ENCODE data around the gene MT1E. TPM values are rescaled to one million over a fixed set of nuclear protein-coding genes. Genes with fewer than 3 reads are reported as not detected.

Gene MT1E
- total and polyA plus RNA-seq, 2 of the 13 experiments (the other 11 are each of a cell fraction or from before 2014, with no cell fraction given) = 110 to 1,072 TPM

GRCh38 chr16:56667581-56668571 lies 42.3 kb downstream of the MT1E start, which contains the start of gene MT1G (continued):
- TF ChIP-seq ATF7 (IDR thresholded peaks at IDR 0.05) = no peak
- no peak for TF ChIP-seq ATF7 (CRISPR knock-in tag; IDR thresholded peaks at IDR 0.05)
- TF ChIP-seq NBN (conservative IDR thresholded peaks at IDR 0.05) = no peak
- no peak for TF ChIP-seq ZNF354B (CRISPR knock-in tag; IDR thresholded peaks at IDR 0.05)
- no peak for TF ChIP-seq ZNF891 (CRISPR knock-in tag; IDR thresholded peaks at IDR 0.05)
- TF ChIP-seq PHF21A (CRISPR knock-in tag; IDR thresholded peaks at IDR 0.05) = peak; percentile 93
- TF ChIP-seq, protein P1, sequence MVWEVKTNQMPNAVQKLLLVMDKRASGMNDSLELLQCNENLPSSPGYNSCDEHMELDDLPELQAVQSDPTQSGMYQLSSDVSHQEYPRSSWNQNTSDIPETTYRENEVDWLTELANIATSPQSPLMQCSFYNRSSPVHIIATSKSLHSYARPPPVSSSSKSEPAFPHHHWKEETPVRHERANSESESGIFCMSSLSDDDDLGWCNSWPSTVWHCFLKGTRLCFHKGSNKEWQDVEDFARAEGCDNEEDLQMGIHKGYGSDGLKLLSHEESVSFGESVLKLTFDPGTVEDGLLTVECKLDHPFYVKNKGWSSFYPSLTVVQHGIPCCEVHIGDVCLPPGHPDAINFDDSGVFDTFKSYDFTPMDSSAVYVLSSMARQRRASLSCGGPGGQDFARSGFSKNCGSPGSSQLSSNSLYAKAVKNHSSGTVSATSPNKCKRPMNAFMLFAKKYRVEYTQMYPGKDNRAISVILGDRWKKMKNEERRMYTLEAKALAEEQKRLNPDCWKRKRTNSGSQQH (CRISPR knock-in tag; IDR thresholded peaks at IDR 0.05; ENCODE audit: low read depth) = no peak
- TF ChIP-seq, protein P2, sequence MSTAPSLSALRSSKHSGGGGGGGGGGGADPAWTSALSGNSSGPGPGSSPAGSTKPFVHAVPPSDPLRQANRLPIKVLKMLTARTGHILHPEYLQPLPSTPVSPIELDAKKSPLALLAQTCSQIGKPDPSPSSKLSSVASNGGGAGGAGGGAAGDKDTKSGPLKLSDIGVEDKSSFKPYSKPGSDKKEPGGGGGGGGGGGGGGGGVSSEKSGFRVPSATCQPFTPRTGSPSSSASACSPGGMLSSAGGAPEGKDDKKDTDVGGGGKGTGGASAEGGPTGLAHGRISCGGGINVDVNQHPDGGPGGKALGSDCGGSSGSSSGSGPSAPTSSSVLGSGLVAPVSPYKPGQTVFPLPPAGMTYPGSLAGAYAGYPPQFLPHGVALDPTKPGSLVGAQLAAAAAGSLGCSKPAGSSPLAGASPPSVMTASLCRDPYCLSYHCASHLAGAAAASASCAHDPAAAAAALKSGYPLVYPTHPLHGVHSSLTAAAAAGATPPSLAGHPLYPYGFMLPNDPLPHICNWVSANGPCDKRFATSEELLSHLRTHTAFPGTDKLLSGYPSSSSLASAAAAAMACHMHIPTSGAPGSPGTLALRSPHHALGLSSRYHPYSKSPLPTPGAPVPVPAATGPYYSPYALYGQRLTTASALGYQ (CRISPR knock-in tag; IDR thresholded peaks at IDR 0.05) = no peak
- 0 out of 2 replicates have a peak, but pooled peaks have one; percentile 9 for TF ChIP-seq PPARG (CRISPR knock-in tag; conservative IDR thresholded peaks at IDR 0.05)
- TF ChIP-seq KDM5A (IDR thresholded peaks at IDR 0.05; ENCODE audit: borderline replicate concordance, low read length) = no peak
- TF ChIP-seq, protein P3, sequence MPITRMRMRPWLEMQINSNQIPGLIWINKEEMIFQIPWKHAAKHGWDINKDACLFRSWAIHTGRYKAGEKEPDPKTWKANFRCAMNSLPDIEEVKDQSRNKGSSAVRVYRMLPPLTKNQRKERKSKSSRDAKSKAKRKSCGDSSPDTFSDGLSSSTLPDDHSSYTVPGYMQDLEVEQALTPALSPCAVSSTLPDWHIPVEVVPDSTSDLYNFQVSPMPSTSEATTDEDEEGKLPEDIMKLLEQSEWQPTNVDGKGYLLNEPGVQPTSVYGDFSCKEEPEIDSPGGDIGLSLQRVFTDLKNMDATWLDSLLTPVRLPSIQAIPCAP (CRISPR knock-in tag; IDR thresholded peaks at IDR 0.05; ENCODE audit: low read depth) = no peak
- TF ChIP-seq, protein P4, sequence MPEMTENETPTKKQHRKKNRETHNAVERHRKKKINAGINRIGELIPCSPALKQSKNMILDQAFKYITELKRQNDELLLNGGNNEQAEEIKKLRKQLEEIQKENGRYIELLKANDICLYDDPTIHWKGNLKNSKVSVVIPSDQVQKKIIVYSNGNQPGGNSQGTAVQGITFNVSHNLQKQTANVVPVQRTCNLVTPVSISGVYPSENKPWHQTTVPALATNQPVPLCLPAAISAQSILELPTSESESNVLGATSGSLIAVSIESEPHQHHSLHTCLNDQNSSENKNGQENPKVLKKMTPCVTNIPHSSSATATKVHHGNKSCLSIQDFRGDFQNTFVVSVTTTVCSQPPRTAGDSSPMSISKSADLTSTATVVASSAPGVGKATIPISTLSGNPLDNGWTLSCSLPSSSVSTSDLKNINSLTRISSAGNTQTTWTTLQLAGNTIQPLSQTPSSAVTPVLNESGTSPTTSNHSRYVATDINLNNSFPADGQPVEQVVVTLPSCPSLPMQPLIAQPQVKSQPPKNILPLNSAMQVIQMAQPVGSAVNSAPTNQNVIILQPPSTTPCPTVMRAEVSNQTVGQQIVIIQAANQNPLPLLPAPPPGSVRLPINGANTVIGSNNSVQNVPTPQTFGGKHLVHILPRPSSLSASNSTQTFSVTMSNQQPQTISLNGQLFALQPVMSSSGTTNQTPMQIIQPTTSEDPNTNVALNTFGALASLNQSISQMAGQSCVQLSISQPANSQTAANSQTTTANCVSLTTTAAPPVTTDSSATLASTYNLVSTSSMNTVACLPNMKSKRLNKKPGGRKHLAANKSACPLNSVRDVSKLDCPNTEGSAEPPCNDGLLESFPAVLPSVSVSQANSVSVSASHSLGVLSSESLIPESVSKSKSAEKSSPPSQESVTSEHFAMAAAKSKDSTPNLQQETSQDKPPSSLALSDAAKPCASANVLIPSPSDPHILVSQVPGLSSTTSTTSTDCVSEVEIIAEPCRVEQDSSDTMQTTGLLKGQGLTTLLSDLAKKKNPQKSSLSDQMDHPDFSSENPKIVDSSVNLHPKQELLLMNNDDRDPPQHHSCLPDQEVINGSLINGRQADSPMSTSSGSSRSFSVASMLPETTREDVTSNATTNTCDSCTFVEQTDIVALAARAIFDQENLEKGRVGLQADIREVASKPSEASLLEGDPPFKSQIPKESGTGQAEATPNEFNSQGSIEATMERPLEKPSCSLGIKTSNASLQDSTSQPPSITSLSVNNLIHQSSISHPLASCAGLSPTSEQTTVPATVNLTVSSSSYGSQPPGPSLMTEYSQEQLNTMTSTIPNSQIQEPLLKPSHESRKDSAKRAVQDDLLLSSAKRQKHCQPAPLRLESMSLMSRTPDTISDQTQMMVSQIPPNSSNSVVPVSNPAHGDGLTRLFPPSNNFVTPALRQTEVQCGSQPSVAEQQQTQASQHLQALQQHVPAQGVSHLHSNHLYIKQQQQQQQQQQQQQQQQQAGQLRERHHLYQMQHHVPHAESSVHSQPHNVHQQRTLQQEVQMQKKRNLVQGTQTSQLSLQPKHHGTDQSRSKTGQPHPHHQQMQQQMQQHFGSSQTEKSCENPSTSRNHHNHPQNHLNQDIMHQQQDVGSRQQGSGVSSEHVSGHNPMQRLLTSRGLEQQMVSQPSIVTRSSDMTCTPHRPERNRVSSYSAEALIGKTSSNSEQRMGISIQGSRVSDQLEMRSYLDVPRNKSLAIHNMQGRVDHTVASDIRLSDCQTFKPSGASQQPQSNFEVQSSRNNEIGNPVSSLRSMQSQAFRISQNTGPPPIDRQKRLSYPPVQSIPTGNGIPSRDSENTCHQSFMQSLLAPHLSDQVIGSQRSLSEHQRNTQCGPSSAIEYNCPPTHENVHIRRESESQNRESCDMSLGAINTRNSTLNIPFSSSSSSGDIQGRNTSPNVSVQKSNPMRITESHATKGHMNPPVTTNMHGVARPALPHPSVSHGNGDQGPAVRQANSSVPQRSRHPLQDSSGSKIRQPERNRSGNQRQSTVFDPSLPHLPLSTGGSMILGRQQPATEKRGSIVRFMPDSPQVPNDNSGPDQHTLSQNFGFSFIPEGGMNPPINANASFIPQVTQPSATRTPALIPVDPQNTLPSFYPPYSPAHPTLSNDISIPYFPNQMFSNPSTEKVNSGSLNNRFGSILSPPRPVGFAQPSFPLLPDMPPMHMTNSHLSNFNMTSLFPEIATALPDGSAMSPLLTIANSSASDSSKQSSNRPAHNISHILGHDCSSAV (CRISPR knock-in tag; IDR thresholded peaks at IDR 0.05; ENCODE audit: borderline replicate concordance) = no peak
- no peak for TF ChIP-seq FOXK2 (IDR thresholded peaks at IDR 0.05)
- TF ChIP-seq, protein P5, sequence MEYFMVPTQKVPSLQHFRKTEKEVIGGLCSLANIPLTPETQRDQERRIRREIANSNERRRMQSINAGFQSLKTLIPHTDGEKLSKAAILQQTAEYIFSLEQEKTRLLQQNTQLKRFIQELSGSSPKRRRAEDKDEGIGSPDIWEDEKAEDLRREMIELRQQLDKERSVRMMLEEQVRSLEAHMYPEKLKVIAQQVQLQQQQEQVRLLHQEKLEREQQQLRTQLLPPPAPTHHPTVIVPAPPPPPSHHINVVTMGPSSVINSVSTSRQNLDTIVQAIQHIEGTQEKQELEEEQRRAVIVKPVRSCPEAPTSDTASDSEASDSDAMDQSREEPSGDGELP (IDR thresholded peaks at IDR 0.05; ENCODE audit: borderline replicate concordance, low read depth) = peak; percentile 68; the same call in 1 of the 2 replicates
- no peak for TF ChIP-seq HNRNPH1 (optimal IDR thresholded peaks at IDR 0.05; ENCODE audit: low read depth, low read length)

All from HepG2 (cell line).